Measurements from ENCODE around the gene MATK.

GRCh38 chr19:3732108-3732507, 54.1 kb downstream of the MATK start:
- TF ChIP-seq EP300 (conservative IDR thresholded peaks at IDR 0.05; ENCODE audit: poor library complexity, severe bottlenecking) (no peak), CTCF (IDR thresholded peaks at IDR 0.05; ENCODE audit: poor library complexity, severe bottlenecking) (no peak)

Data from neural cell (in vitro differentiated cells).